ENCODE measurements around the gene RAVER1.

DNA sequence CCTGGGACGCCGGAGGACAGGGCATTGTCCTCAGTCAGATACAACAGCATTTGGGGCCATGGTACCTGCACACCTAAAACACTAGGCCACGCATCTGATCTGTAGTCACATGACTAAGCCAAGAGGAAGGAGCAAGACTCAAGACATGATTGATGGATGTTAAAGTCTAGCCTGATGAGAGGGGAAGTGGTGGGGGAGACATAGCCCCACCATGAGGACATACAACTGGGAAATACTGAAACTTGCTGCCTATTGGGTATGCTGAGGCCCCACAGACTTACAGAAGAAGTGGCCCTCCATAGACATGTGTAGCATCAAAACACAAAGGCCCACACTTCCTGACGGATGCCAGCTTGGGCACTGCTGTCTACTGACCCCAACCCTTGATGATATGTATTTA lies 47.9 kb downstream of the RAVER1 start:
- TF ChIP-seq POLR2A (IDR thresholded peaks at IDR 0.05) (no peak), POLR2AphosphoS5 (IDR thresholded peaks at IDR 0.05; ENCODE audit: insufficient read depth in 1 of 2, low read depth in 1 of 2) (no peak)
- TF ChIP-seq, protein P1, sequence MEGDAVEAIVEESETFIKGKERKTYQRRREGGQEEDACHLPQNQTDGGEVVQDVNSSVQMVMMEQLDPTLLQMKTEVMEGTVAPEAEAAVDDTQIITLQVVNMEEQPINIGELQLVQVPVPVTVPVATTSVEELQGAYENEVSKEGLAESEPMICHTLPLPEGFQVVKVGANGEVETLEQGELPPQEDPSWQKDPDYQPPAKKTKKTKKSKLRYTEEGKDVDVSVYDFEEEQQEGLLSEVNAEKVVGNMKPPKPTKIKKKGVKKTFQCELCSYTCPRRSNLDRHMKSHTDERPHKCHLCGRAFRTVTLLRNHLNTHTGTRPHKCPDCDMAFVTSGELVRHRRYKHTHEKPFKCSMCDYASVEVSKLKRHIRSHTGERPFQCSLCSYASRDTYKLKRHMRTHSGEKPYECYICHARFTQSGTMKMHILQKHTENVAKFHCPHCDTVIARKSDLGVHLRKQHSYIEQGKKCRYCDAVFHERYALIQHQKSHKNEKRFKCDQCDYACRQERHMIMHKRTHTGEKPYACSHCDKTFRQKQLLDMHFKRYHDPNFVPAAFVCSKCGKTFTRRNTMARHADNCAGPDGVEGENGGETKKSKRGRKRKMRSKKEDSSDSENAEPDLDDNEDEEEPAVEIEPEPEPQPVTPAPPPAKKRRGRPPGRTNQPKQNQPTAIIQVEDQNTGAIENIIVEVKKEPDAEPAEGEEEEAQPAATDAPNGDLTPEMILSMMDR (IDR thresholded peaks at IDR 0.05), result no peak

All from vagina (tissue), 2 donors.